Suprapubic skin (tissue), 3 donors: ENCODE results near the gene GC.

Source experiments
- CTCF ChIP-seq, 2 donors: fragments of 200-600 bp in 1 of 2; fragments of 450-650 bp in 1 of 2; sonication (generic) in 1 of 2; IDR thresholded peaks; one replicate each; pipeline ENCODE4 v1.5.1; 2016 to 2019; ENCODE audit warnings: antibody characterized with exemption in 2 of 2, mild to moderate bottlenecking in 1 of 2, moderate library complexity in 1 of 2
- POLR2A ChIP-seq, 2 donors: fragments of 450-650 bp; IDR thresholded peaks; one replicate each; pipeline ENCODE4 v1.6.1; 2017; ENCODE audit warnings: antibody characterized with exemption in 2 of 2, mild to moderate bottlenecking in 2 of 2, moderate library complexity in 2 of 2

GRCh38 chr4:71765350-71765749 is 18.5 kb downstream of the GC start:
- TF ChIP-seq POLR2A (IDR thresholded peaks at IDR 0.05) (no peak), CTCF (IDR thresholded peaks at IDR 0.05) (no peak)
